Endothelial cell (in vitro differentiated cells): ENCODE results near the gene RUNDC3A. TPM values are rescaled to one million over a fixed set of nuclear protein-coding genes. Genes with fewer than 3 reads are reported as not detected.

Experiments used
- DNase-seq: peaks from one replicate; pipeline ENCODE4 v3.0.0; 2021; ENCODE audit warnings: low spot score
- H3K27ac Mint-ChIP-seq: one replicate; pipeline ENCODE4 v1.8.0; 2021; ENCODE audit warnings: mixed read lengths, inconsistent platforms; ENCODE audit not compliant: unreplicated experiment
- H3K27me3 Mint-ChIP-seq: one replicate; pipeline ENCODE4 v1.8.0; 2021; ENCODE audit warnings: mild to moderate bottlenecking, moderate library complexity, mixed read lengths, inconsistent platforms; ENCODE audit not compliant: unreplicated experiment
- H3K36me3 Mint-ChIP-seq: one replicate; pipeline ENCODE4 v1.8.0; 2021; ENCODE audit warnings: mild to moderate bottlenecking, low read depth, mixed read lengths, inconsistent platforms; ENCODE audit not compliant: unreplicated experiment
- H3K4me1 Mint-ChIP-seq: one replicate; pipeline ENCODE4 v1.8.0; 2021; ENCODE audit warnings: mild to moderate bottlenecking, mixed read lengths, inconsistent platforms; ENCODE audit not compliant: unreplicated experiment
- H3K4me3 Mint-ChIP-seq: one replicate; pipeline ENCODE4 v1.8.0; 2021; ENCODE audit warnings: mild to moderate bottlenecking, mixed read lengths, inconsistent platforms; ENCODE audit not compliant: unreplicated experiment
- H3K9me3 Mint-ChIP-seq: one replicate; pipeline ENCODE4 v1.8.0; 2021; ENCODE audit warnings: mixed read lengths, inconsistent platforms; ENCODE audit not compliant: unreplicated experiment
- CTCF ChIP-seq: fragments of 200-600 bp; sonication (generic); IDR thresholded peaks from one replicate; pipeline ENCODE4 v1.5.0; 2021; ENCODE audit warnings: antibody characterized with exemption; ENCODE audit not compliant: unreplicated experiment
- total RNA-seq: library from RNA; stranded (reverse); fragmentation: NEBNext Ultra II Directional; extraction: Animal tissue kit (Norgen Biotek cat#: 25700); gene quantifications from one replicate; pipeline ENCODE4 v1.2.1, GENCODE V29; 2021; ENCODE audit not compliant: unreplicated experiment

Gene RUNDC3A
- total RNA-seq, 1 donor from 2014 or later, result 0.82 TPM

GRCh38 chr17:44352828-44353671 lies 44.6 kb downstream of the RUNDC3A start:
- TF ChIP-seq CTCF, result no peak
- H3K9me3 Mint-ChIP-seq, result no peaks in the 10 kb centered on the region
- H3K36me3 Mint-ChIP-seq, result peaks cover 6% of the 10 kb centered on the region
- H3K27ac Mint-ChIP-seq, result peak overlapping the region; percentile 61
- H3K4me1 Mint-ChIP-seq, result peaks cover 5% of the 10 kb centered on the region
- DNase-seq, result no peak
- H3K4me3 Mint-ChIP-seq, result peak overlapping the region; percentile 78
- H3K27me3 Mint-ChIP-seq, result peaks cover 14% of the 10 kb centered on the region

- Mint-ChIP-seq H3K9me3 (no peaks in the 10 kb centered on the region), H3K4me3 (no peak overlapping the region), H3K4me1 (peaks cover 5% of the 10 kb centered on the region), H3K27ac (no peak overlapping the region), H3K27me3 (peaks cover 20% of the 10 kb centered on the region), H3K36me3 (peaks cover 11% of the 10 kb centered on the region)
- no peak for TF ChIP-seq CTCF
- no peak for DNase-seq
Measured at GRCh38 chr17:44353672-44354331, 45.4 kb downstream of the RUNDC3A start.

- Mint-ChIP-seq H3K9me3 (no peaks in the 10 kb centered on the region), H3K4me1 (peaks cover 5% of the 10 kb centered on the region), H3K4me3 (no peak overlapping the region), H3K27me3 (peaks cover 20% of the 10 kb centered on the region), H3K36me3 (peaks cover 13% of the 10 kb centered on the region), H3K27ac (no peak overlapping the region)
- peak; percentile 84 for DNase-seq
- TF ChIP-seq CTCF, result peak; percentile 83
Measured at GRCh38 chr17:44354582-44355561, 46.5 kb downstream of the RUNDC3A start.

GRCh38 chr17:44355642-44356099 lies 47.3 kb downstream of the RUNDC3A start:
- Mint-ChIP-seq H3K4me1 (peaks cover 9% of the 10 kb centered on the region), H3K27me3 (peaks cover 20% of the 10 kb centered on the region), H3K36me3 (peaks cover 20% of the 10 kb centered on the region), H3K27ac (no peak overlapping the region), H3K4me3 (no peak overlapping the region), H3K9me3 (no peaks in the 10 kb centered on the region)
- no peak for TF ChIP-seq CTCF
- DNase-seq, result no peak
